Neural cell (in vitro differentiated cells): ENCODE data around the gene SUMO4.

Source experiments
- CTCF ChIP-seq: fragments of 450-650 bp; IDR thresholded peaks from 2 replicates; pipeline ENCODE4 v1.5.1; 2014; ENCODE audit warnings: antibody characterized with exemption, mild to moderate bottlenecking, moderate library complexity; ENCODE audit not compliant: poor library complexity, severe bottlenecking
- EP300 ChIP-seq: fragments of 450-650 bp; conservative IDR thresholded peaks from 2 replicates; pipeline ENCODE4 v1.6.1; 2014; ENCODE audit warnings: antibody characterized with exemption, mild to moderate bottlenecking, moderate library complexity; ENCODE audit not compliant: poor library complexity, severe bottlenecking
- EZH2 ChIP-seq: fragments of 200-600, 300-800 bp; shearing (Covaris generic), sonication (generic); IDR thresholded peaks from 2 replicates; pipeline ENCODE4 v1.6.1; 2014; ENCODE audit warnings: antibody characterized with exemption, low read length, borderline replicate concordance, mild to moderate bottlenecking; ENCODE audit not compliant: insufficient read depth, poor library complexity, severe bottlenecking
- RAD21 ChIP-seq: fragments of 450-650 bp; conservative IDR thresholded peaks from 2 replicates; pipeline ENCODE4 v1.6.1; 2014; ENCODE audit warnings: antibody characterized with exemption, mild to moderate bottlenecking, moderate library complexity
- TAF1 ChIP-seq: IDR thresholded peaks from 2 replicates; pipeline ENCODE4 v1.6.1; 2012; ENCODE audit warnings: low read depth

GRCh38 chr6:149373511-149373910, 26.6 kb upstream of the SUMO4 start:
- TF ChIP-seq RAD21 = no peak
- TF ChIP-seq CTCF = no peak
- no peak for TF ChIP-seq EP300
- no peak for TF ChIP-seq EZH2
- TF ChIP-seq TAF1 = no peak
